Ovary (tissue), 9 donors: ENCODE measurements around the gene PPAT. TPM values are rescaled to one million over a fixed set of nuclear protein-coding genes. Genes with fewer than 3 reads are reported as not detected.

ENCODE experiments used
- DNase-seq, 5 donors: peaks; one replicate each; pipeline ENCODE4 v3.0.0-alpha.2; 2019 to 2020
- H3K27ac ChIP-seq, 2 donors: fragments of 200-600 bp; one replicate each; pipeline versions ENCODE4 v1.5.1 to v1.8.0; 2019 to 2022
- H3K27me3 ChIP-seq: fragments of 200-600 bp; one replicate; pipeline ENCODE4 v1.8.0; 2022
- H3K36me3 ChIP-seq: fragments of 200-600 bp; sonication (generic); one replicate; pipeline ENCODE4 v1.5.1; 2019
- H3K4me1 ChIP-seq: one replicate; pipeline ENCODE4 v1.8.1; 2013; ENCODE audit warnings: mild to moderate bottlenecking, moderate library complexity; ENCODE audit not compliant: insufficient read depth
- H3K4me3 ChIP-seq: fragments of 200-600 bp; sonication (generic); one replicate; pipeline ENCODE4 v1.5.1; 2017
- H3K9me3 ChIP-seq, 2 donors: fragments of 200-600 bp in 1 of 2; sonication (generic) in 1 of 2; one replicate each; pipeline versions ENCODE4 v1.5.1 to v1.8.1; 2013 to 2019; ENCODE audit warnings: mild to moderate bottlenecking in 1 of 2, moderate library complexity in 1 of 2
- CTCF ChIP-seq, 3 donors: fragments of 450-650 bp in 2 of 3; fragments of 200-600 bp in 1 of 3; IDR thresholded peaks; one replicate each; pipeline versions ENCODE4 v1.5.1 to v1.8.0; 2016 to 2022; ENCODE audit warnings: antibody characterized with exemption in 3 of 3, mild to moderate bottlenecking in 1 of 3
- EP300 ChIP-seq: sonication (generic); formaldehyde crosslinking; IDR thresholded peaks from one replicate; pipeline ENCODE4 v1.6.1; 2017; ENCODE audit warnings: antibody characterized with exemption
- POLR2A ChIP-seq: fragments of 450-650 bp; IDR thresholded peaks from one replicate; pipeline ENCODE4 v1.6.1; 2017; ENCODE audit warnings: antibody characterized with exemption, mild to moderate bottlenecking, moderate library complexity
- WGBS, 3 donors: extraction: QIAGEN DNeasy Blood & Tissue Kit in 1 of 3; methylation state at CpG; one replicate each; pipeline versions ENCODE4 v1.1.5 to v1.1.7; 2013 to 2017; 5-methylcytosine and 5-hydroxymethylcytosine counted together
- intact Hi-C, 4 donors: fragments of 100-400 bp; cut with DNase I; formaldehyde crosslinking; loops; one replicate each; pipeline versions ENCODE4 v1.11.0 to v1.15.1; 2022 to 2023
- polyA plus RNA-seq, 2 donors: library from polyadenylated mRNA; stranded (reverse); fragments of 200-250 nt in 1 of 2; fragments of 350-450 nt in 1 of 2; fragmentation: Illumina TruSeq in 1 of 2; extraction: RNeasy Lipid Tissue Mini Kit (QIAGEN cat#74804) in 1 of 2; gene quantifications; one replicate each; pipeline ENCODE4 v1.2.3, GENCODE V29; 2013 to 2014
- total RNA-seq, 7 donors: library from RNA; depleted of rRNA in 2 of 7; stranded (reverse); fragments of >200 nt in 2 of 7; fragmentation: NEBNext Ultra II Directional in 3 of 7; extraction: Animal tissue kit (Norgen Biotek cat#: 25700) in 3 of 7; gene quantifications; one replicate each; pipeline versions ENCODE4 v1.1.0 to v1.2.4, GENCODE V29; 2016 to 2023
- donor health status: DM: no; HTN: no; CAD: no; lungs with moderate emphysema.
- donor health status: DM: no; HTN: no; CAD: no.
- donor health status: Bipolar disorder and iron deficiency.
- donor health status: DM: yes; HTN: yes; CAD: no.
- donor health status: DM: no; HTN: no; CAD: no.
- donor health status: DM: yes; HTN: yes; CAD: no.

Gene PPAT
- total and polyA plus RNA-seq, 9 donors, result 4.7 to 14.8 (median 10.6) TPM

GRCh38 chr4:56409511-56410090 is 25.8 kb downstream of the PPAT start:
- H3K27me3 ChIP-seq, result no peaks in the 10 kb centered on the region
- H3K4me3 ChIP-seq, result no peak overlapping the region
- intact Hi-C loops, result no loop called here
- no peak for DNase-seq
- H3K27ac ChIP-seq, result no peak overlapping the region
- WGBS, 3 donors, result 1 to 9% (median 2%) methylated on average over 1 of the region's 1 CpG
- H3K36me3 ChIP-seq, result no peaks in the 10 kb centered on the region
- no peak for TF ChIP-seq POLR2A
- no peak for TF ChIP-seq CTCF (IDR thresholded peaks at IDR 0.05)
- no peak for TF ChIP-seq EP300
- no peaks in the 10 kb centered on the region for H3K4me1 ChIP-seq
- H3K9me3 ChIP-seq, result no peaks in the 10 kb centered on the region

DNA sequence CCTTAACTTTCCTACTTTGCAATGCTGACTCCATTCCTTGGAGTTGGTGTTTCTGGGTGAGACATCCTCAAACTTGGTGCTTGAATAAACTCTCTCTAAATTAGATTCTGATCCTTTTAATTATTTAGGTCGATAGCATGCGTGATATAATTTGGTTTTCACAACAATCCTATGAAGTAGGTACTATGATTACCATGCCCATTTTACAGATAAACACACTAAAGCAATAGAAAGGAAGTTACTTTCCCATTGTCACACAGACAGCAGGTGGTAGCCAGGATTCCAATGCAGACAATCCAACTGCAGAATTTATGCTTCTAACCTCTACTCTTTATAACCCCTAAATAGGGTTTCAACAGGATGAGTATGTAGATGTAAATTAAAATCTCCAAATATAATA is 26.4 kb downstream of the PPAT start:
- Histone ChIP-seq H3K27ac (no peak overlapping the region), H3K4me3 (no peak overlapping the region), H3K36me3 (no peaks in the 10 kb centered on the region), H3K9me3 (no peaks in the 10 kb centered on the region), H3K27me3 (no peaks in the 10 kb centered on the region), H3K4me1 (no peaks in the 10 kb centered on the region)
- 90 to 92% (median 91%) methylated on average over 2 of the region's 2 CpGs for WGBS, 3 donors
- no peak for DNase-seq
- no peak for TF ChIP-seq EP300
- intact Hi-C loops, result no loop called here

- Histone ChIP-seq H3K4me3 (no peak overlapping the region), H3K4me1 (no peaks in the 10 kb centered on the region), H3K9me3 (no peaks in the 10 kb centered on the region), H3K27me3 (no peaks in the 10 kb centered on the region), H3K27ac (no peak overlapping the region), H3K36me3 (no peaks in the 10 kb centered on the region)
- intact Hi-C loops, result no loop called here
- 93 to 95% (median 95%) methylated on average over 4 of the region's 4 CpGs for WGBS, 3 donors
- no peak for DNase-seq
- TF ChIP-seq EP300, result no peak
- TF ChIP-seq CTCF (IDR thresholded peaks at IDR 0.05), result no peak
- TF ChIP-seq POLR2A, result no peak
These were observed 29.3 kb downstream of the PPAT start for GRCh38 chr4:56406151-56406550.

GRCh38 chr4:56405016-56405415 is 30.4 kb downstream of the PPAT start:
- Histone ChIP-seq H3K27me3 (no peaks in the 10 kb centered on the region), H3K9me3 (no peaks in the 10 kb centered on the region), H3K36me3 (no peaks in the 10 kb centered on the region), H3K4me3 (no peak overlapping the region), H3K4me1 (no peaks in the 10 kb centered on the region), H3K27ac (no peak overlapping the region)
- TF ChIP-seq EP300, result no peak
- no peak for TF ChIP-seq CTCF (IDR thresholded peaks at IDR 0.05)
- no peak for TF ChIP-seq POLR2A
- intact Hi-C loops, result no loop called here
- no peak for DNase-seq
- 90 to 94% (median 91%) methylated on average over 1 of the region's 1 CpG for WGBS, 3 donors

DNA sequence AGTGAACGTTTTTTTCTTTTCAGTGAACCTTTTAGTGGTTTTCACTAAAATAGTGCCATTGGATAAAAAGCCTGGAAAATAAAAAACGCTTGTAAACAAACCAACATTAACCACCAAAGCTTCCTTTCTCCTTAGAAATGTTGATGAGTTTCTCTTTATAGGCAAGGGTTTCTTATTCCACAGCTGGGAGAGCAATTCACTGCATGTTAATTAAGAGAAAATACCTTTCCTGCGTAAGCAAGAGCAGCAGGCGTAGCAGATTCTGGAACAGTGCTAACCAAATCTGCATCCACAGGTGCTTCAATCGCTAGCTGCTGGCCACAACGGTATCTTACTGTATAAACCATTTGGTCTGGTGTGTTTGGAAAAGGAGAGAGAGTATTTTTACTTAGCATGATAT is 34.9 kb downstream of the PPAT start:
- Histone ChIP-seq H3K27me3 (no peaks in the 10 kb centered on the region), H3K4me1 (no peaks in the 10 kb centered on the region), H3K27ac (no peak overlapping the region), H3K36me3 (no peaks in the 10 kb centered on the region), H3K9me3 (no peaks in the 10 kb centered on the region), H3K4me3 (no peak overlapping the region)
- TF ChIP-seq POLR2A, result no peak
- no peak for TF ChIP-seq CTCF (IDR thresholded peaks at IDR 0.05)
- TF ChIP-seq EP300, result no peak
- DNase-seq, result no peak
- WGBS, 3 donors, result 78 to 80% (median 79%) methylated on average over 6 of the region's 6 CpGs
- intact Hi-C loops, result no loop called here
